Retina (tissue), 1 donor: Measurements from ENCODE around the gene CYB5A.

Experiments
- DNase-seq: peaks from one replicate; pipeline ENCODE4 v3.0.0-alpha.2; 2016

Gene CYB5A

DNA sequence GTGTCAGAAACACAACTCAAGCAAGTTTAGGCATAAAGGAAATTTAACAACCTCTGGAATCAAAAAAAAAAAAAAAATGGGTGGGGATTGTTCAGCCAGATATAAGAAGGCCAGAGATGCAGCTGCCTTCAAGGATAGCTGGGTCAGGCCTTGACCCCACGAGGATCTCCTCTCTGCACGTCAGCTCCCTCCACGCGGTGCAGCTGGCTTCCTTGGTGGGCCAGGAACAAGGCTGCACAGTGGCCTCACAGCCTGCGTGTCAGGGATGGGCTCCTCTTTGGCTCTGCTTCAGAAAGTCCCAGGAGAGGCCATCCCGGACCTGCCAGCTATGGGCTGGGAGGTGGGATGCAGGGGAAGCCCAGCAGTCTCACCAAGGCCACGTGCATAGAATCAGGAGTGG, 88.0 kb downstream of the CYB5A start:
- no peak for DNase-seq
